Nucleus accumbens (tissue), 56 donors: ENCODE results near the gene ATP6V1G2.
A peak's percentile ranks its signal among the peaks of the same experiment; 100 is the strongest.

Experiments used
- DNase-seq, 56 donors: peaks; one replicate each; lab custom pipeline; 2025; lab: John Stamatoyannopoulos, UW

The ATP6V1G2 gene

DNA sequence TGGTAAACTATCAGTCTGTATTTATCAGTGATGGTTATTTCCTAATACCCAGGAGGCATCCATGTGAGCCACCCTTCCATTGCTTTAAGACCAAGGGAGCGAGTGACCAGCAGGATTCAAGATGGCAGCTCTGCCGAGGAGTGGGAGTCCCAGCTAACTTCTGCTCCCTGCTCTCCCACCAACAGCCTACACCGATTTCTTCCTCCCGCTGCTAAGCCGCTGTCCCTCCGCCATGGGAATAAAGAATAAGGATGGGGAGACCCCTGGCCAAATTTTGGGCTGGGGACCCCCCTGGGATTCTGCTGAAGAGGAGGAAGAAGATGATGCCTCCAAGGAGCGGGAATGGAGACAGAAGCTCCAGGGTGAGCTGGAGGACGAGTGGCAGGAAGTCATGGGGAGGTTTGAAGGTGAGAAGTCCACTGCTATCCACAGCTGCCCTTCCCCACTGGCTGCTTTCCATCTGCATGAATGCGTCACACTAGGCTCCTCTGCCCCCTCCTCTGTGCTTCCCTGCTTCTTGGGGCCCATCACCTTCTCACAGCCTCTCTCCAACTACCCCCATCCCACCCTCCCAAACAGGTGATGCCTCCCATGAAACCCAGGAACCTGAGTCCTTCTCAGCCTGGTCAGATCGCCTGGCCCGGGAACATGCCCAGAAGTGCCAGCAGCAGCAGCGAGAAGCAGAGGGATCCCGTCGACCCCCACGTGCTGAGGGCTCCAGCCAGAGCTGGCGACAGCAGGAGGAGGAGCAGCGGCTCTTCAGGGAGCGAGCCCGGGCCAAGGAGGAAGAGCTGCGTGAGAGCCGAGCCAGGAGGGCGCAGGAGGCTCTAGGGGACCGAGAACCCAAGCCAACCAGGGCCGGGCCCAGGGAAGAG lies 11.3 kb upstream of the ATP6V1G2 start:
- DNase-seq: no peak

- DNase-seq: no peak
These were observed 9.9 kb upstream of the ATP6V1G2 start for GRCh38 chr6:31556307-31556706.

DNA sequence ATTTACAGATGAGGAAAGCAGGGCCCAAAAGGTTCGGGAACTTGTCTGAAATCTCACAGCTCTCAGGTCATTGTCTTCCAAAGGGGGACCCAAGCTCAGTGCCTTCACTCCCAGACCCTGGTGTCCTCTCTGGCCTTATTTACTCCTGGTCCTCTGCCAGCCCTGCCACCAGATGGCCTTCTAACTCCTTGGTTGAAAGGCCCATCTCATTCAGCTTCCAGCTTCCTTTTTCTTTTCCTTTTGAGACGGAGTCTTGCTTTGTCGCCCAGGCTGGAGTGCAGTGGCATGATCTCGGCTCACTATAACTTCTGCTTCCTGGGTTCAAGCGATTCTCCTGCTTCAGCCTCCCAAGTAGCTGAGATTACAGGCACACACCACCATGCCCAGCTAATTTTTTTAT lies 5.0 kb upstream of the ATP6V1G2 start:
- peak in 15 of 56 donors; percentile 3 to 47 (median 16) for DNase-seq

GRCh38 chr6:31548544-31548873 lies 2.1 kb upstream of the ATP6V1G2 start:
- DNase-seq: no peak

GRCh38 chr6:31547727-31548543 lies 1.5 kb upstream of the ATP6V1G2 start:
- peak in 1 of 56 donors; percentile 5 for DNase-seq

DNA sequence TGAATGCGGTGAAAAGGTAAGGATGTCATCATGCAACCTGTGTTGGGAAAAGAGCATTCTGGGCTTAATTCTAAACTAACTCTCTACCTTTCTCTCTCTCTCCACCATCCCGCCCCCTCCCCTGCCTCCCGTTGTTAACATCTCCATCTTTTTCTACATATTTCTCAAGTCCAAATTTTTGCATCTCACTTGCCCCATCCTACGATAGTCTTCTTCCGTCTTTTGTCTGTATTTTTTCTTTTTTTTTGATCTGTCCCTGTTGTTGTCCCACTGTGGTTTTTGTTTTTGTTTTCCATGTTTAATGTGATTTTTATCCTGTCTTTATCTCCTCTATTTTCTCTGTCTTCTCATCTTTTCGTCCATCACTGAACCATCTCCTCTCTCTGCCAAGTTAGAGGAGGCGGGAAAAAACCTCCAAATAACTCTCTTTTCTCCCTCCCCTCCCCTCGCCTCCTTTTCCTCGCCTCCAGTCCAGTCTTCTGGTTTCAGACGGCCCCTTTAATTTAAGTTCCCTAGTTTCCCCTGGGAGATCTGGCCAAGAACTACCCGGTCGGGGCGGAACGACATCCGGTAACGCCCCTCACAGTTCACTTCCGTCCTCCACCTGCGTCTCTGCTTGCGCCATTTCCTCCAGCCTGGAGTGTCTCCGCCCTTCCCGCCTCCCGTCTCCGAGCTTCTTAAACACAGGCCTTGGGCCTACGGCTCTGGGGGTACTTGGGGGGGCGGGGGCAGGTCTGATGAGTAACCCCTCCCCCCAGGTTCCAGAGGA lies 734 bp upstream of the ATP6V1G2 start, which contains the start of gene NFKBIL1:
Gene NFKBIL1 (plus strand): TSS at position 651 of the 769 bp plus-strand sequence. CDS start 87 bp downstream, at position 738.
- DNase-seq: peak; percentile 69 to 99 (median 94)

DNA sequence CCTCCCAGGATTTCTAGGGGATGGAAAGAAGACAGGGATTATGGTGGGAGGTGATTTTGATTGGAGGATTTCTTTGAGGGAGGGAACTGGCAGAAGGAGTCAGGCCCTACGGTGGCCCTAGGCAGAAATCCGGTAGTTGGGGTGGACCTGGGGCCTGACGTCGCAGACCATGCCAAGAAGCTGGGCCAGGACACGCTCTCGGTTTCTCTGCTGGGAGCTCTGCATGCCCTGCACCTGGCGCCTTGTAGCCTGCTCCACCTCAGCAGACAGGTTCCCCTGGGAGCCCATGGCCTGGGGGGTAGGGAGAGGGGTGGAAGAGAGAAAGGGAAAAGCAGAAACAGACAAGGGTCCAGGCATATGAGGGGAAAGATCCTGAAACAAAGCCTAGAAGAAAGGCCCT lies 1.1 kb downstream of the ATP6V1G2 start:
- DNase-seq: no peak

- no peak for DNase-seq
These were observed 1.7 kb downstream of the ATP6V1G2 start for GRCh38 chr6:31544676-31545075.

DNA sequence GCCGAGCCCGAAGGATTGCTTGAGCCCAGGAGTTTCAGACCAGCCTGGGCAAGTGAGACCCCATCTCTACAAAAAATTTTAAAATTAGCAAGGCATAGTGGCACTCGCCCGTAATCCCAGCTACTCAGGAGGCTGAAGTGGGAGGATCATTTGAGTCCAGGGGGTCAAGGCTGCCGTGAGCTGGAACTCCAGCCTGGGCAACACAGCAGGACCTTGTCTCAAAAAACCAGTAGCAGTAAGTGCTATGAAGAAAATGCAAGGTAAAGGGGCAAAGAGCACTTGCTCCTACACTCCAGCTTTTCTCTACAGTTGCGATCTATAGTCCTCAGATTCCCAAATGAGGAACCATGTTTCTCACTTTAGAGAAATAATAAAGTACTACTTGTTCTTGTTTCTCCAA lies 2.8 kb downstream of the ATP6V1G2 start:
- DNase-seq: no peak

GRCh38 chr6:31541658-31542521 lies 4.5 kb downstream of the ATP6V1G2 start, which contains the start of gene DDX39B:
Gene DDX39B (minus strand): TSS chr6:31542003. CDS start chr6:31540532, 1,471 bp downstream.
- peak; percentile 64 to 98 (median 92) for DNase-seq

GRCh38 chr6:31541059-31541657 lies 5.2 kb downstream of the ATP6V1G2 start:
- DNase-seq: peak in 12 of 56 donors; percentile 2 to 72 (median 32)

GRCh38 chr6:31540640-31541039 lies 5.8 kb downstream of the ATP6V1G2 start:
- no peak for DNase-seq

DNA sequence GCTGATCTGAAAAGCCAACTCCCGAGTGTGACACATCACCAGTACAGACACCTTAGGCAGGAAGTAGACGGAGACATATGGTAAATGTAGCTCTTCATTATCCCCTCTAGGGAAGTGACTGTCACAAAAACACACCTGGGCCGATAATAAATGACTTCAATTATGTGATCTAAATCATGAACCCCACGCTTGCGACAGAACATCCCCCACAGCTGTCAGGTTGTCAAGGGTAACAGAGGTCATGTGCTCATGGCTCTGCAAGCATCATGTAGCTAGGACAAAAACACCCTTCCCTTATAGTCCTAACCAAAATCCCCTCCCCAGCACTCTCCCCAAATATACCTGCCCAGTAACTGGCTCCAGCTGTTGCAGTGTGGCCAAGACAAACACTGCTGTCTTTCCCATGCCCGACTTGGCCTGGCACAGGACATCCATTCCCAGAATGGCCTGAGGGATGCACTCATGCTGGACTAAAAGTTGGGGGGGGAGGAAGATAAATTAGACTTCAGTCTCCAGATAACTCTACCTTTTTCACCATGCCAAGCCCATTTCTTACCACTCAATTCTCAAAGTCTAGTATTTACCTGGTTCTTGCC lies 7.5 kb downstream of the ATP6V1G2 start:
- DNase-seq: peak in 15 of 56 donors; percentile 6 to 39 (median 21)

DNA sequence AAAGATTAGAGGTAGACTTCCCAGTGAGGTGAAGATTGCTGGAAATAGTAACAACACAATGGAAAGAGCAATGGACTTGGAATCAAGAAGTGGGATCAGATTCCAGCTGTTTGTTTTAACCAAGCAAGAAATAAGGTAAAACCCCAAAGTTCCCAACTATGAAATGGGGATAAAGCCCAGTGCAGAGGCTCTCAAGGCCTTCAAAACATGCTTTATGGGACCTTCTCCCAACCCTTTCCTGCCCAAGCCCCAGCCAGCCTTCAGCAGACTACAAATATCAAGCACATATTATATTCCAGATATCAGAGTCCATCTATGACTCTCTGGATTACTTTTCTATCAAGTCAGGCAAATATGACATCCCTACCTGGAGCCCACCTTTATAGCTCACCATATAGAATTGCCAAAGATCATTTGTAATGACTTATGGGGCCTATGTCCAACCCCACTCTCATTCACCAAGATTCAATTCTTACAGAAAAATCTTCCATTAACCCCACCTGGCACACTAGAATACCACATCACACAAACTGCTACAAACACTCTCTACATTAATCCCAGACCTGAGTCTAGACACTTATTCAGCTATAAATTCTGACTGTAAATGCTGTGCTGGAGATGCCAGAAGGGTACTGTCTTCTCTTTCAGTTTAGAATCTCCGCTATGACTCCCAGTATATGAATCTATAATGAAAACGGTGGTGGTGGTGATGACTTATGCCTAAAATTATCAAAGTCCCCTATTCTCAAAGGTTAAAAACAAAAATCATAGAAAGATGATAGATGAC lies 10.7 kb downstream of the ATP6V1G2 start:
- DNase-seq: no peak

GRCh38 chr6:31534521-31535040 lies 11.8 kb downstream of the ATP6V1G2 start:
- DNase-seq: no peak

DNA sequence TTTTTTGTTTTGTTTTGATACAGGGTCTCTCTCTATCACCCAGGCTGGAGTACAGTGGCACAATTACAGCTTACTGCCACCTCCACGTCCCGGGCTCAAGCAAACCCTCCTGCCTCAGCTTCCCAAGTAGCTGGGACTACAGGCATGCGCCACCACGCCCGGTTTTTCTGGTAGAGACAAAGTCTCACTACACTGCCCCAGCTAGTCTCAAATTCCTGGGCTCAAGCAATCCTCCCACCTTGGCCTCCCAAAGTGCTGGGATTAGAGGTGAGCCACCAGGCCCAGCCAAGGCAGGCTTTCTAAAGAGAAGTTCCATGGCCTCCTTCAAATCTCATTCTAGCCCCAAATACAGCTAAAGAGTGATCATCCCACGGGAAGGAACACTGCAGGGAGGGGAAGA lies 12.4 kb downstream of the ATP6V1G2 start:
- DNase-seq: no peak

DNA sequence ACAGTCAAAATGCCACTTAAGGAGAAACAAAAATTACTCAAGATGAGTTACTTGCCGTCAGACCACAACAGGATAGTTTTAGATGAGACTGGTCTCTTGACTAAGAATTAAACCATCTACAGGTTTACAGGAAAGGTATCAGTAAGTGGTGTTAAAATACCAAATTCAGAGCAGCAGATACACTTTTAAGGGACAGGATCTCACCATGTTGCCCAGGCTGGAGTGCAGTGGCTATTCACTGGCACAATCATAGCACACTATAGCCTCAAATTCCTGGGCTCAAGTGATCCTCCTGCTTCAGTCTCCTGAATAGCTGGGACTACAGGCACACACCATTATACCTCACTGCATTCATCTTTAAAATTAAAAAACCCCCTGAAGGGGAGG lies 13.0 kb downstream of the ATP6V1G2 start:
- DNase-seq: no peak
